C4-2B (cell line): ENCODE data around the gene LIN7B.

ENCODE experiments used
- H3K27ac ChIP-seq: fragments of 450-650 bp; 2 replicates; pipeline ENCODE4 v1.5.1; 2017
- ZFX ChIP-seq: fragments of 450-650 bp; IDR thresholded peaks from 2 replicates; pipeline ENCODE4 v1.6.1; 2017
- TF ChIP-seq, protein P1 (sequence below): fragments of 450-650 bp; conservative IDR thresholded peaks from 2 replicates; pipeline ENCODE4 v1.5.1; 2017; ENCODE audit warnings: mild to moderate bottlenecking

LIN7B gene

DNA sequence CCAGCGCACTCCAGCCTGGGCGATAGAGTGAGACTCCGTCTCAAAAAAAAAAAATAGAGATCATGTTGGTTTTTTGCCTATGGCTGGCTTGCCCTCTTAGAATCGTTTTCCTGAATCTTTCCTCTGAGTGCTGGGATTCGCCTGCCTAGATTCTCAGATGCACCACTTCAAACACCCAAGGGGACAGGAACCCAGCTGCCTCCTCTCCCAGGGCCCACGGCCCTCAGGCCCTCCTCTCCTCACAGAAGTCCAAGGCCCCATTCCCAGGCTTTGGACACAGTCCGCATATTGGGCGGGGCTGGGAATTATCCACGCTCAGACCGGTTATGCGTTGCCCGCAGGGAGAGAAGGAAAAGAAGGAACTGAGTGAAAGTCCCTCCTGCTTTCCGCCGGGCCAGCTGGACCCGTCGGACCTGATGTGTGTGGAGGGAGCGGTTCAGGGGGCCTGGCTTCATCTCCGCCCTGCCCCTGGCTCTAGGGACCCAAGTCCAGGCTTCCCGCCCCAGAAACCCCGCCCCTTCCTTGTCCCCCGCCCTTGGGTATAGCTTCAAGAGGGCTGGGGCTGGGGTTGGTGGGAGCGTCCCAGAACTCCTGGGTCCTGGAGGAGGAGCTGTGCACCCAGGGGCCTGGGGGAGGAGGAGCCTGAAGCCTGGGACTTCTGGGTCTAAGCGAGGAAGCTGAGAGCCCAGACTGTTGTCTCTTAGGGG, 11.0 kb downstream of the LIN7B start:
- H3K27ac ChIP-seq = peak overlapping the region; percentile 52
- TF ChIP-seq, protein P1, sequence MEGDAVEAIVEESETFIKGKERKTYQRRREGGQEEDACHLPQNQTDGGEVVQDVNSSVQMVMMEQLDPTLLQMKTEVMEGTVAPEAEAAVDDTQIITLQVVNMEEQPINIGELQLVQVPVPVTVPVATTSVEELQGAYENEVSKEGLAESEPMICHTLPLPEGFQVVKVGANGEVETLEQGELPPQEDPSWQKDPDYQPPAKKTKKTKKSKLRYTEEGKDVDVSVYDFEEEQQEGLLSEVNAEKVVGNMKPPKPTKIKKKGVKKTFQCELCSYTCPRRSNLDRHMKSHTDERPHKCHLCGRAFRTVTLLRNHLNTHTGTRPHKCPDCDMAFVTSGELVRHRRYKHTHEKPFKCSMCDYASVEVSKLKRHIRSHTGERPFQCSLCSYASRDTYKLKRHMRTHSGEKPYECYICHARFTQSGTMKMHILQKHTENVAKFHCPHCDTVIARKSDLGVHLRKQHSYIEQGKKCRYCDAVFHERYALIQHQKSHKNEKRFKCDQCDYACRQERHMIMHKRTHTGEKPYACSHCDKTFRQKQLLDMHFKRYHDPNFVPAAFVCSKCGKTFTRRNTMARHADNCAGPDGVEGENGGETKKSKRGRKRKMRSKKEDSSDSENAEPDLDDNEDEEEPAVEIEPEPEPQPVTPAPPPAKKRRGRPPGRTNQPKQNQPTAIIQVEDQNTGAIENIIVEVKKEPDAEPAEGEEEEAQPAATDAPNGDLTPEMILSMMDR = no peak
- TF ChIP-seq ZFX = no peak

GRCh38 chr19:49126575-49126974, 12.4 kb downstream of the LIN7B start:
- TF ChIP-seq ZFX = no peak
- TF ChIP-seq, protein P1 = no peak
- no peak overlapping the region for H3K27ac ChIP-seq

DNA sequence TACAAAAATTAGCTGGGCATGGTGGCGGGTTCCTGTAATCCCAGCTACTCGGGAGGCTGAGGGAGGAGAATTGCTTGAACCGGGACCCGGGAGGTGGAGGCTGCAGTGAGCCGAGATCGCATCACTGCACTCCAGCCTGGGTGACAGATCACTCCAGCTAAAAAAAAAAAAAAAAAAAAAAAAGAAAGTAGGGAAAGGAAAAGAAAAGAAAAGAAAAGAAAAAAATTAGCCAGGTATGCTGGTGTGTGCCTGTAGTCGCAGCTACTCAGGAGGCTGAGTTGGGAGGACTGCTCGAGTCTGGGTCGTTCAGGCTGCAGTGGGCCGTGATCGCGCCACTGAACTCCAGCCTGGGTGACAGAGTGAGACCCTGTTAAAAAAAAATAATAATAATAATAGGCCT, 13.1 kb downstream of the LIN7B start:
- H3K27ac ChIP-seq = peak overlapping the region; percentile 60

DNA sequence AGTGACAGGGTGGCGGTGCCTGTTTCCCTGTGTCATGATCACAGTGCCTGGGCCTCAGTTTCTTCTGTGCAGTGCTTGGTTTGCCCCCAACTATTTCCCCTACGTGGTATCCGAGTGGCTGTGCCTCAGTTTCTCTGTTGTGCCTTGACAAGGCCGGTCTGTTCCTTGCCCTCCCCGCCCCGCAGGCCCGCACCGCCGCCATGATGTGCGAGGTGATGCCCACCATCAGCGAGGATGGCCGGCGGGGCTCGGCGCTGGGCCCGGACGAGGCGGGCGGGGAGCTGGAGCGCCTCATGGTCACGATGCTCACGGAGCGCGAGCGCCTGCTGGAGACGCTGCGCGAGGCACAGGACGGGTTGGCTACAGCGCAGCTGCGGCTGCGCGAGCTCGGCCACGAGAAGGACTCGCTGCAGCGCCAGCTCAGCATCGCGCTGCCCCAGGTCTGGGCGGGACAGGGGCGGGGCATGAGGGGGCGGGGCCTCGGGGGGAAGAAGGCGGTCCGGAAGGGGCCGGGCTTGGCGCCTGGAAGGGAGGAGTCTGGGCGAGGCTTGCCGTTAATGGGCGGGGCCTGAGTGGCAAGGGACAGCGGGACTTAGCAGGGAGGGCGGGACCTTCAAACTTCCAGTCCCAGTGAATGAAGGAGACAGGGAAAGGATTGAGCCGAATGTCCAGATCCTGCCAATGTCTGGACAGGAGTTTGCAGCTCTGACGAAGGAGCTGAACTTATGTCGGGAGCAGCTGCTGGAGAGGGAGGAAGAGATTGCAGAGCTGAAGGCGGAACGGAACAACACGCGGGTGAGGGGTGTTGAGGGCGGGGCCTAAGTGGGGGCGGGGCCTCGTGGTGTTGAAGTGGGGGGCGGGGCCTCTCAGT, 13.7 kb downstream of the LIN7B start:
- H3K27ac ChIP-seq = peak overlapping the region; percentile 60
- TF ChIP-seq, protein P1 = no peak
- TF ChIP-seq ZFX = no peak

- TF ChIP-seq, protein P1 = no peak
- TF ChIP-seq ZFX = no peak
- peak overlapping the region; percentile 60 for H3K27ac ChIP-seq
Observed at GRCh38 chr19:49128545-49129237, 14.5 kb downstream of the LIN7B start.

GRCh38 chr19:49129238-49129583, 15.0 kb downstream of the LIN7B start:
- peak overlapping the region; percentile 60 for H3K27ac ChIP-seq
- TF ChIP-seq ZFX = no peak
- TF ChIP-seq, protein P1 = no peak

GRCh38 chr19:49130325-49130724, 16.2 kb downstream of the LIN7B start:
- TF ChIP-seq, protein P1 = no peak
- TF ChIP-seq ZFX = no peak
- H3K27ac ChIP-seq = no peak overlapping the region
